ENCODE measurements around the gene FOXP1.
A peak's percentile ranks its signal among the peaks of the same experiment; 100 is the strongest.

The FOXP1 gene

DNA sequence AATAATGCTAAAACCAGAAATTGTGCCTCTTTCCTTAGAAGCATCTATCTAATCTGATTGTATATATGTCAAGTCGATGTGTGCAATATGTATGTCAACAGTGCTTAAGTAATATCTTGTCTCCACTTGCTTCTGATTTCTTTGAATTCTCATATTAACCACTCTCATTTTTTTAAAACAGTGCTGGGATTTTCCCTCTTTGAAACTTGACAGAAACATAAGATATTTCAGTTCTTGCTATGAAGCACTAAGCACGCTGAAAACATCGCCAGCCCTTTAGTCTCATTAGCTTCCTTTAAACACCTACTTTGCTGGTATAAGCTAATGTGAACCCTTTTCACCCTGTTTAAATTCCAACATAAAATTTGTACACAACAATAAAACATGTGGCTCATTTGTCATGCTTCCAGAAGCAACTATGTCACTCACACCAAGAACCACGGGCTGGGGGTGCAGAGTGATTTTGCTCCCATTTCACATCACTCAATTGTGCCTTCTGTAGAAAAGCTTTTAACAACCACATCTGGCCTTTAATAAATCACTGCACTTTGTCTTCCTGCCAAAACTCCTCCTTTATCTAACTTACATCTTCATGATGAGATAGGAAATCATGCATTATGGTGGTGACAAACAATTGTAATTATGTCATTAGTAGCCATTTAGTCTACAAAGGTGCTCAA lies 185.2 kb downstream of the FOXP1 start:
- H3K27me3 ChIP-seq, result no peaks in the 10 kb centered on the region
- peaks cover 5% of the 10 kb centered on the region for H3K4me1 ChIP-seq
- H3K9me3 ChIP-seq, result no peaks in the 10 kb centered on the region
- peak; percentile 19 for DNase-seq
- no peak overlapping the region for H3K4me3 ChIP-seq (ENCODE audit: low read depth, low read length)
- TF ChIP-seq, protein P1, sequence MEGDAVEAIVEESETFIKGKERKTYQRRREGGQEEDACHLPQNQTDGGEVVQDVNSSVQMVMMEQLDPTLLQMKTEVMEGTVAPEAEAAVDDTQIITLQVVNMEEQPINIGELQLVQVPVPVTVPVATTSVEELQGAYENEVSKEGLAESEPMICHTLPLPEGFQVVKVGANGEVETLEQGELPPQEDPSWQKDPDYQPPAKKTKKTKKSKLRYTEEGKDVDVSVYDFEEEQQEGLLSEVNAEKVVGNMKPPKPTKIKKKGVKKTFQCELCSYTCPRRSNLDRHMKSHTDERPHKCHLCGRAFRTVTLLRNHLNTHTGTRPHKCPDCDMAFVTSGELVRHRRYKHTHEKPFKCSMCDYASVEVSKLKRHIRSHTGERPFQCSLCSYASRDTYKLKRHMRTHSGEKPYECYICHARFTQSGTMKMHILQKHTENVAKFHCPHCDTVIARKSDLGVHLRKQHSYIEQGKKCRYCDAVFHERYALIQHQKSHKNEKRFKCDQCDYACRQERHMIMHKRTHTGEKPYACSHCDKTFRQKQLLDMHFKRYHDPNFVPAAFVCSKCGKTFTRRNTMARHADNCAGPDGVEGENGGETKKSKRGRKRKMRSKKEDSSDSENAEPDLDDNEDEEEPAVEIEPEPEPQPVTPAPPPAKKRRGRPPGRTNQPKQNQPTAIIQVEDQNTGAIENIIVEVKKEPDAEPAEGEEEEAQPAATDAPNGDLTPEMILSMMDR (IDR thresholded peaks at IDR 0.05; ENCODE audit: low read depth, low read length), result no peak
- no peaks in the 10 kb centered on the region for H3K36me3 ChIP-seq

DNA sequence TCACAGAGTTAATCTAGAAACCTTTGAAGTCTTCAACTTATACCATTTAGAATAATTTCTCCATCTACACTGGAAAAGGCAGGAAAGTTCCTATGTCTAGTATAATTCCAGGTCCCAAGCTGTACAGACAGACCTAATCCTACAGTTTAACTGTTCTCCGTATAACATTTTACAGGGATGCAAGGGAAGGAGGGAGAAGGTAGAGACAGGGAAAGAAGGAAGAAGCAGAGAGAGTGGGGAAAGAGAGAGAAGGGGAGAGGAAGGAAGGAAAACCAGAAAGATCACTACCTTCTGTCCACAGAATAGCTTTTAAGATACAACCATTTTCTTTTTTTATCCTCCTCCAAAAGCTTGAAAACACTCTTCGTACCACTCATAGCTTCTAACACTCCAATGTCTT lies 185.8 kb downstream of the FOXP1 start:
- Histone ChIP-seq H3K36me3 (no peaks in the 10 kb centered on the region), H3K27me3 (no peaks in the 10 kb centered on the region), H3K4me1 (peaks cover 5% of the 10 kb centered on the region), H3K4me3 (ENCODE audit: low read depth, low read length) (no peak overlapping the region), H3K9me3 (no peaks in the 10 kb centered on the region)
- no peak for DNase-seq
- TF ChIP-seq, protein P1 (IDR thresholded peaks at IDR 0.05; ENCODE audit: low read depth, low read length), result no peak

GRCh38 chr3:71397046-71397445 lies 186.5 kb downstream of the FOXP1 start:
- H3K36me3 ChIP-seq, result no peaks in the 10 kb centered on the region
- no peak overlapping the region for H3K4me3 ChIP-seq (ENCODE audit: low read depth, low read length)
- H3K4me1 ChIP-seq, result peaks cover 5% of the 10 kb centered on the region
- TF ChIP-seq, protein P1 (IDR thresholded peaks at IDR 0.05; ENCODE audit: low read depth, low read length), result peak; percentile 61
- H3K9me3 ChIP-seq, result no peaks in the 10 kb centered on the region
- peak; percentile 32 for DNase-seq
- no peaks in the 10 kb centered on the region for H3K27me3 ChIP-seq

- no peak for DNase-seq
- H3K36me3 ChIP-seq, result no peaks in the 10 kb centered on the region
- peaks cover 5% of the 10 kb centered on the region for H3K4me1 ChIP-seq
- H3K4me3 ChIP-seq (ENCODE audit: low read depth, low read length), result no peak overlapping the region
- no peaks in the 10 kb centered on the region for H3K9me3 ChIP-seq
- TF ChIP-seq, protein P1 (IDR thresholded peaks at IDR 0.05; ENCODE audit: low read depth, low read length), result no peak
- H3K27me3 ChIP-seq, result no peaks in the 10 kb centered on the region
Observed at GRCh38 chr3:71395927-71396695, 187.4 kb downstream of the FOXP1 start.

DNA sequence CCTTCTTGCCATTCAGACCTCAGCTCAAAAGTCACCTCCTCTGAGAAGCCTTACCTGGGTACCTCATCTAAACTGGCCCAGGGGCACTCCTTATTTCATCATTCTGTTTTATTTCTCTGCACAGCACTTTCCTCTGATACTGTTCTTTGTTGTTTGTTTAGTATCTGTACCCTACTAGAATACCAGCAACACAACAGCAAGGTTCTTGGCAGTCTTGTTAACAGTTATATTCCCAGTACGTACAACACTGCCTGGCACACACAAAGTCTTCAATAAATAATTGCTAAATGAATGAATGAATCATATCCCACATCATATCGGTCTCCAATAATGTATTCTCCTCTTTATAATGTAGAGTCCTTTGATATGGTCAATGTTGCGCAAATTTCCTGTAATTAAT lies 188.1 kb downstream of the FOXP1 start:
- H3K27me3 ChIP-seq, result no peaks in the 10 kb centered on the region
- no peaks in the 10 kb centered on the region for H3K36me3 ChIP-seq
- TF ChIP-seq, protein P1 (IDR thresholded peaks at IDR 0.05; ENCODE audit: low read depth, low read length), result no peak
- DNase-seq, result no peak
- H3K4me1 ChIP-seq, result peaks cover 5% of the 10 kb centered on the region
- no peak overlapping the region for H3K4me3 ChIP-seq (ENCODE audit: low read depth, low read length)
- no peaks in the 10 kb centered on the region for H3K9me3 ChIP-seq

DNA sequence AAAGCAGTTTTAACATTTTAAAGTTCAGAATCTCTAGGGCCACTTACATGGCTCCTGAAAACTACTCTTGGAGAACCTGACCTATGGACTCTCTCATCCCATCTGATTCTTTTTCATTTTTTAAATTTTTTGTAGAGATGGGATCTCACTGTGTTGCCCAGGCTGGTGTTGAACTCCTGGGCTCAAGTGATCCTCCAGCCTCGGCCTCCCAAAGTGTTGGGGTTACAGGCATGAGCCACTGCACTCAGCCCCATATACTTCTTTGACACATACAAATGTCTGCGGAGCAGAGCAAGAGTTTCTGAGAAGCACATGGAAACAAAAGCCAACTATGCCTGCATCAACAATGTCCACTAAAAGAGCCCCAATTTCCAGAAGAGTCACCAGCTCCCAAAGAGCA lies 189.8 kb downstream of the FOXP1 start:
- H3K36me3 ChIP-seq, result no peaks in the 10 kb centered on the region
- H3K4me1 ChIP-seq, result peaks cover 5% of the 10 kb centered on the region
- H3K27me3 ChIP-seq, result no peaks in the 10 kb centered on the region
- DNase-seq, result no peak
- TF ChIP-seq, protein P1 (IDR thresholded peaks at IDR 0.05; ENCODE audit: low read depth, low read length), result no peak
- no peaks in the 10 kb centered on the region for H3K9me3 ChIP-seq
- H3K4me3 ChIP-seq (ENCODE audit: low read depth, low read length), result no peak overlapping the region

All from BE2C (cell line).